H1 (cell line): ENCODE results near the gene TMEM198. TPM values are rescaled to one million over a fixed set of nuclear protein-coding genes. Genes with fewer than 3 reads are reported as not detected.

Experiments used
- CTCF ChIA-PET: fragments of 300-600 bp; sonication (Branson Sonifier 250); formaldehyde crosslinking; loops from one replicate; lab custom pipeline; 2021; ENCODE audit not compliant: partially characterized antibody; lab: Charles Lee
- POLR2A ChIA-PET: fragments of 300-600 bp; sonication (Branson Sonifier 250); formaldehyde crosslinking; loops from one replicate; lab custom pipeline; 2021; ENCODE audit warnings: inconsistent platforms; ENCODE audit not compliant: partially characterized antibody; lab: Charles Lee
- DNase-seq, 2 experiments: peaks; one replicate each; pipeline versions ENCODE4 v3.0.0 to v3.0.0-alpha.2; 2010 to 2022; ENCODE audit warnings: low spot score in 2 of 2, low read depth in 1 of 2, mixed read lengths in 1 of 2
- FAIRE-seq: peaks from 2 replicates; lab custom pipeline; 2011; peaks lifted over from hg19 to GRCh38; lab: Jason Lieb, UNC
- H2AFZ ChIP-seq: 2 replicates; pipeline ENCODE4 v1.8.1; 2012; ENCODE audit warnings: low read length, inconsistent platforms
- H2AK5ac ChIP-seq: 2 replicates; pipeline ENCODE4 v1.6.1; 2013; ENCODE audit warnings: low read depth, low read length
- H2BK120ac ChIP-seq: replicated peaks from 2 replicates; pipeline ENCODE3; 2013; ENCODE audit warnings: low read depth, low read length, inconsistent platforms
- H2BK12ac ChIP-seq: 2 replicates; pipeline ENCODE4 v1.6.1; 2013; ENCODE audit warnings: low read depth, low read length
- H2BK15ac ChIP-seq: 2 replicates; pipeline ENCODE4 v1.6.1; 2013; ENCODE audit warnings: low read length
- H2BK20ac ChIP-seq: 2 replicates; pipeline ENCODE4 v1.6.1; 2013; ENCODE audit warnings: low read length
- H2BK5ac ChIP-seq: 2 replicates; pipeline ENCODE4 v1.6.1; 2013; ENCODE audit warnings: low read depth, low read length
- H3K14ac ChIP-seq: 2 replicates; pipeline ENCODE4 v1.6.1; 2013; ENCODE audit warnings: inconsistent platforms; ENCODE audit not compliant: insufficient read length
- H3K18ac ChIP-seq: 2 replicates; pipeline ENCODE4 v1.6.1; 2013; ENCODE audit warnings: low read length; ENCODE audit errors: extremely low read depth
- H3K23ac ChIP-seq: 2 replicates; pipeline ENCODE4 v1.6.1; 2013; ENCODE audit warnings: inconsistent platforms; ENCODE audit not compliant: insufficient read length
- H3K23me2 ChIP-seq: 2 replicates; pipeline ENCODE4 v1.6.1; 2013; ENCODE audit warnings: low read depth, low read length
- H3K27ac ChIP-seq: 2 replicates; pipeline ENCODE4 v1.6.1; 2011; ENCODE audit warnings: low read depth, low read length, inconsistent platforms
- H3K27me3 ChIP-seq, 4 experiments: replicated peaks in 1 of 4; 1 replicate in 1 of 4; 2 replicates in 3 of 4; pipeline versions ENCODE4 v1.6.1 to v1.8.1; 2011 to 2013; ENCODE audit warnings: low read length in 3 of 4, mild to moderate bottlenecking in 3 of 4, inconsistent platforms in 2 of 4, mixed read lengths in 2 of 4, moderate library complexity in 1 of 4; ENCODE audit not compliant: control insufficient read depth in 3 of 4, insufficient read depth in 3 of 4; ENCODE audit errors: extremely low read depth in 1 of 4
- H3K36me3 ChIP-seq, 4 experiments: 2 replicates each; pipeline versions ENCODE4 v1.6.1 to v1.8.1; 2011 to 2013; ENCODE audit warnings: mild to moderate bottlenecking in 4 of 4, low read length in 3 of 4, moderate library complexity in 2 of 4, control low read depth in 1 of 4, inconsistent platforms in 1 of 4; ENCODE audit not compliant: insufficient read depth in 4 of 4, control insufficient read depth in 2 of 4
- H3K4ac ChIP-seq: replicated peaks from 2 replicates; pipeline ENCODE3; 2013; ENCODE audit warnings: low read length, low read depth, mixed read lengths, inconsistent platforms; ENCODE audit not compliant: insufficient read length
- H3K4me1 ChIP-seq, 4 experiments: replicated peaks in 1 of 4; 1 replicate in 1 of 4; 2 replicates in 3 of 4; pipeline versions ENCODE4 v1.6.1 to v1.8.1; 2011 to 2013; ENCODE audit warnings: low read length in 3 of 4, inconsistent platforms in 2 of 4, mixed read lengths in 1 of 4; ENCODE audit not compliant: insufficient read depth in 4 of 4, control insufficient read depth in 3 of 4
- H3K4me2 ChIP-seq, 2 experiments: 2 replicates each; pipeline versions ENCODE4 v1.6.1 to v1.8.1; 2011 to 2013; ENCODE audit warnings: low read depth in 2 of 2, low read length in 2 of 2, control low read depth in 1 of 2, inconsistent platforms in 1 of 2, mild to moderate bottlenecking in 1 of 2; ENCODE audit not compliant: insufficient read depth in 1 of 2
- H3K4me3 ChIP-seq, 4 experiments: fragments of 200-600, 300-600 bp in 1 of 4; sonication (generic), shearing (Covaris generic), sonication (Bioruptor Twin) in 1 of 4; 2 replicates each; pipeline versions ENCODE4 v1.5.1 to v1.8.1; 2011 to 2016; ENCODE audit warnings: low read length in 4 of 4, low read depth in 3 of 4, control low read depth in 2 of 4, inconsistent platforms in 2 of 4, mild to moderate bottlenecking in 2 of 4, mixed read lengths in 1 of 4, moderate library complexity in 1 of 4; ENCODE audit not compliant: insufficient read depth in 2 of 4; ENCODE audit errors: extremely low read depth in 1 of 4
- H3K56ac ChIP-seq: replicated peaks from 2 replicates; pipeline ENCODE3; 2013; ENCODE audit warnings: low read depth, mild to moderate bottlenecking, mixed read lengths, low read length, inconsistent platforms; ENCODE audit not compliant: insufficient read length
- H3K79me1 ChIP-seq: 2 replicates; pipeline ENCODE4 v1.6.1; 2013; ENCODE audit warnings: low read depth, low read length, control low read depth
- H3K79me2 ChIP-seq, 2 experiments: 2 replicates each; pipeline versions ENCODE4 v1.6.1 to v1.8.1; 2012 to 2013; ENCODE audit warnings: low read length in 2 of 2, mild to moderate bottlenecking in 2 of 2, inconsistent platforms in 1 of 2; ENCODE audit not compliant: insufficient read depth in 2 of 2, control insufficient read depth in 1 of 2
- H3K9ac ChIP-seq, 4 experiments: replicated peaks in 1 of 4; 1 replicate in 1 of 4; 2 replicates in 3 of 4; pipeline versions ENCODE4 v1.6.1 to v1.8.1; 2011 to 2013; ENCODE audit warnings: low read depth in 3 of 4, low read length in 3 of 4, control low read depth in 2 of 4, mild to moderate bottlenecking in 2 of 4, moderate library complexity in 2 of 4, inconsistent platforms in 1 of 4; ENCODE audit errors: extremely low read depth in 1 of 4
- H3K9me3 ChIP-seq, 2 experiments: 2 replicates each; pipeline versions ENCODE4 v1.6.1 to v1.8.1; 2012 to 2013; ENCODE audit warnings: mild to moderate bottlenecking in 2 of 2, moderate library complexity in 2 of 2, control low read depth in 1 of 2, inconsistent platforms in 1 of 2, low read depth in 1 of 2, low read length in 1 of 2, mixed read lengths in 1 of 2; ENCODE audit not compliant: insufficient read depth in 2 of 2
- H4K20me1 ChIP-seq, 2 experiments: replicated peaks in 1 of 2; 2 replicates each; pipeline versions ENCODE3 to v1.8.1; 2011 to 2013; ENCODE audit warnings: inconsistent platforms in 2 of 2, low read length in 2 of 2, mild to moderate bottlenecking in 1 of 2; ENCODE audit not compliant: insufficient read depth in 2 of 2, control insufficient read depth in 1 of 2
- H4K5ac ChIP-seq: 2 replicates; pipeline ENCODE4 v1.6.1; 2013; ENCODE audit warnings: low read length, low read depth, mixed read lengths, inconsistent platforms; ENCODE audit not compliant: insufficient read length
- H4K8ac ChIP-seq: 2 replicates; pipeline ENCODE4 v1.8.0; 2013; ENCODE audit warnings: mild to moderate bottlenecking, moderate library complexity, low read length, inconsistent platforms; ENCODE audit not compliant: insufficient read depth; ENCODE audit errors: extremely low read depth
- H4K91ac ChIP-seq: replicated peaks from 2 replicates; pipeline ENCODE3; 2013; ENCODE audit warnings: low read length, mixed read lengths, inconsistent platforms; ENCODE audit not compliant: insufficient read length
- BRCA1 ChIP-seq: IDR thresholded peaks from 2 replicates; pipeline ENCODE4 v1.6.1; 2012; ENCODE audit warnings: low read depth, low read length, improper control_type of control experiment
- CBX5 ChIP-seq: fragments of 300-800, 300-1000 bp; sonication (generic); IDR thresholded peaks from 2 replicates; pipeline ENCODE4 v1.7.1; 2016; ENCODE audit warnings: antibody characterized with exemption, low read length, low read depth
- CREB1 ChIP-seq: IDR thresholded peaks from 2 replicates; pipeline ENCODE4 v1.6.1; 2012; ENCODE audit warnings: inconsistent platforms
- E2F6 ChIP-seq: IDR thresholded peaks from 2 replicates; pipeline ENCODE4 v1.6.1; 2012; ENCODE audit warnings: inconsistent platforms
- EP300 ChIP-seq, 2 experiments: IDR thresholded peaks; 1 replicate in 1 of 2; 2 replicates in 1 of 2; pipeline ENCODE4 v1.6.1; 2011 to 2012; ENCODE audit warnings: low read depth in 2 of 2, low read length in 2 of 2, mild to moderate bottlenecking in 2 of 2, borderline replicate concordance in 1 of 2, inconsistent platforms in 1 of 2, moderate library complexity in 1 of 2
- KDM4A ChIP-seq: IDR thresholded peaks from one replicate; pipeline ENCODE4 v1.7.1; 2012; ENCODE audit warnings: low read depth, mild to moderate bottlenecking, moderate library complexity, low read length, inconsistent platforms; ENCODE audit not compliant: severe bottlenecking
- PHF8 ChIP-seq: fragments of 200-600 bp; sonication (generic); conservative IDR thresholded peaks from 2 replicates; pipeline ENCODE4 v1.7.1; 2012; ENCODE audit warnings: low read depth, mild to moderate bottlenecking, inconsistent platforms, low read length, moderate library complexity
- POU5F1 ChIP-seq: IDR thresholded peaks from 2 replicates; pipeline ENCODE4 v1.6.1; 2011; ENCODE audit warnings: low read depth, mild to moderate bottlenecking, low read length, moderate library complexity
- RFX5 ChIP-seq: IDR thresholded peaks from 2 replicates; pipeline ENCODE4 v1.6.1; 2011; ENCODE audit warnings: low read depth, low read length, improper control_type of control experiment, borderline replicate concordance
- SIX5 ChIP-seq: IDR thresholded peaks from 2 replicates; pipeline ENCODE4 v1.6.1; 2011; ENCODE audit warnings: mild to moderate bottlenecking, low read depth, low read length
- SP2 ChIP-seq: IDR thresholded peaks from 2 replicates; pipeline ENCODE4 v1.6.1; 2012; ENCODE audit warnings: mild to moderate bottlenecking, low read length, inconsistent platforms
- TAF1 ChIP-seq: IDR thresholded peaks from 2 replicates; pipeline ENCODE4 v1.6.1; 2011; ENCODE audit warnings: mild to moderate bottlenecking, low read depth, low read length
- TCF12 ChIP-seq: IDR thresholded peaks from 2 replicates; pipeline ENCODE4 v1.6.1; 2011; ENCODE audit warnings: low read depth, mild to moderate bottlenecking, low read length
- WGBS, 2 experiments: shearing (Covaris generic) in 1 of 2; methylation state at CpG; one replicate each; pipeline versions ENCODE4 v1.1.6 to v1.1.7; 2013 to 2015; ENCODE audit warnings: low lambda C conversion rate in 2 of 2, mixed read lengths in 2 of 2, inconsistent platforms in 1 of 2, low coverage in 1 of 2, missing lambda C conversion rate in 1 of 2; ENCODE audit not compliant: insufficient replicate concordance in 2 of 2, insufficient coverage in 1 of 2, insufficient read length in 1 of 2; ENCODE audit errors: extremely low coverage in 1 of 2, missing lambda C conversion rate in 1 of 2; 5-methylcytosine and 5-hydroxymethylcytosine counted together
- polyA plus RNA-seq, 7 experiments: library from polyadenylated mRNA; depleted of rRNA in 3 of 7; stranded (reverse) in 5 of 7; unstranded in 2 of 7; fragments of >200 nt in 5 of 7; fragments of 200-250 nt in 2 of 7; gene quantifications; 1 replicate in 5 of 7; 2 replicates in 1 of 7; 4 replicates in 1 of 7; pipeline versions ENCODE4 v1.2.1 to v1.2.3, GENCODE V29; 2011 to 2013; ENCODE audit warnings: missing spikeins in 2 of 7, mixed read lengths in 2 of 7
- total RNA-seq: library from RNA; stranded (reverse); fragmentation: NEBNext Ultra II Directional; extraction: Animal tissue kit (Norgen Biotek cat#: 25700); gene quantifications from 2 replicates; pipeline ENCODE4 v1.2.1, GENCODE V29; 2021

Gene TMEM198
- total and polyA plus RNA-seq, 2 of the 8 experiments (the other 6 are each of a cell fraction or from before 2014, with no cell fraction given) = 10.2 to 10.4 TPM

- H3K79me1 ChIP-seq = no peaks in the 10 kb centered on the region
- no peak overlapping the region for H2BK120ac ChIP-seq
- H3K4ac ChIP-seq = no peak overlapping the region
- H3K9me3 ChIP-seq = no peaks in the 10 kb centered on the region
- H3K9ac ChIP-seq = no peak overlapping the region
- peaks cover 0 to 25% (median 14%) of the 10 kb centered on the region in 4 experiments; a peak in 6 of 7 replicates for H3K4me1 ChIP-seq
- H3K27me3 ChIP-seq = peaks cover 0 to 14% (median 11%) of the 10 kb centered on the region in 4 experiments; a peak in 5 of 7 replicates
- no peak overlapping the region for H3K27ac ChIP-seq
- H4K5ac ChIP-seq = no peak overlapping the region
- H4K20me1 ChIP-seq = peaks cover 0 to 5% of the 10 kb centered on the region in 2 experiments
- no peak overlapping the region for H3K18ac ChIP-seq
- ChIA-PET CTCF (interaction anchor here (0.9 to 19.7 kb wide), 7 partner anchors 11 to 152 kb away, joined by 3 to 293 read pairs (median 7); partner anchors contain the start of genes CHPF, STK11IP and TMEM198), POLR2A (interaction anchor here (0.8 to 17.5 kb wide), 4 partner anchors 12 to 41 kb away, joined by 4 to 293 read pairs (median 18); partner anchors contain the start of genes CHPF, INHA, OBSL1 and TMEM198)
- DNase-seq (no peak), FAIRE-seq (no peak)
- H3K23ac ChIP-seq = no peak overlapping the region
- H3K79me2 ChIP-seq = no peaks in the 10 kb centered on the region
- H3K36me3 ChIP-seq = peaks cover 0 to 13% (median 0%) of the 10 kb centered on the region in 4 experiments; a peak in 3 of 8 replicates
- H2BK15ac ChIP-seq = no peak overlapping the region
- no peak overlapping the region for H3K4me3 ChIP-seq
- H2BK20ac ChIP-seq = no peak overlapping the region
- H2AFZ ChIP-seq = no peak overlapping the region
- no peak overlapping the region for H3K56ac ChIP-seq
- no peak overlapping the region for H2BK12ac ChIP-seq
- no peak overlapping the region for H2AK5ac ChIP-seq
- H4K8ac ChIP-seq = peak overlapping the region; percentile 82; the same call in 1 of the 2 replicates
- no peak overlapping the region for H4K91ac ChIP-seq
- H3K23me2 ChIP-seq = peaks cover 17% of the 10 kb centered on the region; the same call in 1 of the 2 replicates
- H2BK5ac ChIP-seq = no peak overlapping the region
- H3K14ac ChIP-seq = no peak overlapping the region
- no peak overlapping the region for H3K4me2 ChIP-seq
- WGBS, 2 experiments = 96% methylated on average over 19 of the region's 20 CpGs; no CpG with 5 or more reads in 1 of the 2 experiments
- TF ChIP-seq EP300 (IDR thresholded peaks at IDR 0.05; ENCODE audit: borderline replicate concordance in 1 of 2, low read depth in 2 of 2, low read length in 2 of 2) = no peak
- no peak for TF ChIP-seq SIX5
- TF ChIP-seq POU5F1 = no peak
- TF ChIP-seq CBX5 = no peak
- no peak for TF ChIP-seq BRCA1
- TF ChIP-seq RFX5 = no peak
- no peak for TF ChIP-seq CREB1
- no peak for TF ChIP-seq TAF1
- TF ChIP-seq TCF12 = no peak
- TF ChIP-seq PHF8 = no peak
- no peak for TF ChIP-seq SP2
- no peak for TF ChIP-seq KDM4A
- TF ChIP-seq E2F6 = no peak
Observed at GRCh38 chr2:219555956-219556355, 12.1 kb downstream of the TMEM198 start.
